DOHH2 (cell line): ENCODE measurements around the gene EHMT2.
"Not testable (repeated sequence)": the region's sequence is repeated elsewhere in the genome, so short reads cannot be mapped to it uniquely, and the experiment has no call there.

Source experiments
- H3F3A ChIP-seq: fragments of 200-600 bp; sonication (generic), shearing (Covaris generic); 2 replicates; pipeline ENCODE4 v1.6.0; 2016; ENCODE audit warnings: antibody characterized with exemption, mild to moderate bottlenecking; ENCODE audit not compliant: control insufficient read depth, insufficient read depth
- H3K27ac ChIP-seq: fragments of 200-600 bp; sonication (generic); 2 replicates; pipeline ENCODE4 v1.5.1; 2014; ENCODE audit warnings: low read depth, mild to moderate bottlenecking, low read length, moderate library complexity
- H3K27me3 ChIP-seq: fragments of 200-600 bp; sonication (generic); 2 replicates; pipeline ENCODE4 v1.6.1; 2014; ENCODE audit warnings: mild to moderate bottlenecking, low read length, mixed read lengths; ENCODE audit not compliant: control insufficient read depth
- H3K36me3 ChIP-seq: fragments of 200-600 bp; sonication (generic); 2 replicates; pipeline ENCODE4 v1.6.1; 2014; ENCODE audit warnings: mild to moderate bottlenecking, low read length, moderate library complexity, mixed read lengths; ENCODE audit not compliant: control insufficient read depth
- H3K4me1 ChIP-seq: fragments of 200-600 bp; sonication (generic); 2 replicates; pipeline ENCODE4 v1.6.1; 2014; ENCODE audit warnings: mild to moderate bottlenecking, low read length, mixed read lengths; ENCODE audit not compliant: control insufficient read depth
- H3K4me2 ChIP-seq: fragments of 200-600 bp; sonication (generic); 2 replicates; pipeline ENCODE4 v1.6.0; 2014; ENCODE audit warnings: mild to moderate bottlenecking, low read length, moderate library complexity
- H3K4me3 ChIP-seq: fragments of 200-600 bp; sonication (generic); 2 replicates; pipeline ENCODE4 v1.5.1; 2014; ENCODE audit warnings: mild to moderate bottlenecking, low read length, mixed read lengths
- H3K79me2 ChIP-seq: fragments of 200-600 bp; sonication (generic); 2 replicates; pipeline ENCODE4 v1.6.1; 2014; ENCODE audit warnings: mild to moderate bottlenecking, low read length, mixed read lengths; ENCODE audit not compliant: control insufficient read depth
- H3K9me2 ChIP-seq: fragments of 200-600 bp; sonication (generic); replicated peaks from 2 replicates; pipeline ENCODE4 v1.6.1; 2014; ENCODE audit warnings: mild to moderate bottlenecking, low read length, mixed read lengths; ENCODE audit not compliant: control insufficient read depth
- H3K9me3 ChIP-seq: fragments of 200-600 bp; sonication (generic); 2 replicates; pipeline ENCODE4 v1.6.1; 2014; ENCODE audit warnings: antibody characterized with exemption, low read length, mixed read lengths; ENCODE audit not compliant: control insufficient read depth, insufficient read depth
- H4K20me1 ChIP-seq: fragments of 200-600 bp; sonication (generic); 2 replicates; pipeline ENCODE4 v1.6.0; 2014; ENCODE audit warnings: low read depth, mild to moderate bottlenecking, antibody characterized with exemption, low read length, moderate library complexity; ENCODE audit not compliant: control insufficient read depth, insufficient read depth
- CTCF ChIP-seq: fragments of 200-600 bp; sonication (generic); IDR thresholded peaks from one replicate; pipeline ENCODE4 v1.5.1; 2014; ENCODE audit warnings: antibody characterized with exemption, mild to moderate bottlenecking, low read depth, low read length; ENCODE audit not compliant: poor library complexity, severe bottlenecking
- EZH2phosphoT487 ChIP-seq: fragments of 200-600 bp; sonication (generic); IDR thresholded peaks from 2 replicates; pipeline ENCODE4 v1.6.1; 2017; ENCODE audit warnings: borderline replicate concordance, mild to moderate bottlenecking, antibody characterized with exemption, low read length, moderate library complexity, mixed read lengths

The EHMT2 gene

GRCh38 chr6:31940256-31940664 lies 42.8 kb upstream of the EHMT2 start:
- H3K4me1 ChIP-seq: no peaks in the 10 kb centered on the region
- H3K79me2 ChIP-seq: no peaks in the 10 kb centered on the region
- no peak for TF ChIP-seq EZH2phosphoT487
- no peak for TF ChIP-seq CTCF
- H3K4me2 ChIP-seq: no peak overlapping the region
- H3K36me3 ChIP-seq: no peaks in the 10 kb centered on the region
- H3K9me2 ChIP-seq: no peaks in the 10 kb centered on the region
- H3K27me3 ChIP-seq: peaks cover 3% of the 10 kb centered on the region; the same call in 1 of the 2 replicates
- no peak overlapping the region for H3K4me3 ChIP-seq
- H3K9me3 ChIP-seq: no peaks in the 10 kb centered on the region
- no peaks in the 10 kb centered on the region for H3F3A ChIP-seq
- H3K27ac ChIP-seq: no peak overlapping the region
- H4K20me1 ChIP-seq: no peaks in the 10 kb centered on the region

GRCh38 chr6:31935823-31936222 lies 38.3 kb upstream of the EHMT2 start:
- Histone ChIP-seq H4K20me1 (no peaks in the 10 kb centered on the region), H3K4me3 (no peak overlapping the region), H3K9me2 (no peaks in the 10 kb centered on the region), H3K9me3 (no peaks in the 10 kb centered on the region), H3F3A (no peaks in the 10 kb centered on the region), H3K27ac (no peak overlapping the region), H3K36me3 (no peaks in the 10 kb centered on the region), H3K4me2 (no peak overlapping the region), H3K27me3 (no peaks in the 10 kb centered on the region), H3K79me2 (no peaks in the 10 kb centered on the region), H3K4me1 (no peaks in the 10 kb centered on the region)
- TF ChIP-seq EZH2phosphoT487: no peak
- no peak for TF ChIP-seq CTCF

GRCh38 chr6:31935021-31935420 lies 37.5 kb upstream of the EHMT2 start:
- Histone ChIP-seq H3K79me2 (no peaks in the 10 kb centered on the region), H3K27ac (no peak overlapping the region), H3K9me2 (no peaks in the 10 kb centered on the region), H3K4me1 (no peaks in the 10 kb centered on the region), H3K4me3 (no peak overlapping the region), H3F3A (no peaks in the 10 kb centered on the region), H3K4me2 (no peak overlapping the region), H3K9me3 (no peaks in the 10 kb centered on the region), H3K36me3 (no peaks in the 10 kb centered on the region), H4K20me1 (no peaks in the 10 kb centered on the region), H3K27me3 (no peaks in the 10 kb centered on the region)
- TF ChIP-seq EZH2phosphoT487 (no peak), CTCF (no peak)

DNA sequence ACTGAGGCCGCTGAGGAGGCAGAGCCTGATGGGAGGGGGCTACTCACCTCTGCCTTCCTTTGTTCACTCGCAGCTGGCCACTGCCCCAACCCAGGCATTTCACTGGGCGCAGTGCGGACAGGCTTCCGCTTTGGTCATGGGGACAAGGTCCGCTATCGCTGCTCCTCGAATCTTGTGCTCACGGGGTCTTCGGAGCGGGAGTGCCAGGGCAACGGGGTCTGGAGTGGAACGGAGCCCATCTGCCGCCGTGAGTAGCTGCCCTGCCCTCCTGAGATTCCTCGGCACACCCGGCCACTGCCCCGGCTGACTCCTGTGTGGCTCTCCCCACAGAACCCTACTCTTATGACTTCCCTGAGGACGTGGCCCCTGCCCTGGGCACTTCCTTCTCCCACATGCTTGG lies 36.0 kb upstream of the EHMT2 start:
- TF ChIP-seq EZH2phosphoT487 (no peak), CTCF (no peak)
- H3K9me2 ChIP-seq: no peaks in the 10 kb centered on the region
- H3K4me1 ChIP-seq: no peaks in the 10 kb centered on the region

DNA sequence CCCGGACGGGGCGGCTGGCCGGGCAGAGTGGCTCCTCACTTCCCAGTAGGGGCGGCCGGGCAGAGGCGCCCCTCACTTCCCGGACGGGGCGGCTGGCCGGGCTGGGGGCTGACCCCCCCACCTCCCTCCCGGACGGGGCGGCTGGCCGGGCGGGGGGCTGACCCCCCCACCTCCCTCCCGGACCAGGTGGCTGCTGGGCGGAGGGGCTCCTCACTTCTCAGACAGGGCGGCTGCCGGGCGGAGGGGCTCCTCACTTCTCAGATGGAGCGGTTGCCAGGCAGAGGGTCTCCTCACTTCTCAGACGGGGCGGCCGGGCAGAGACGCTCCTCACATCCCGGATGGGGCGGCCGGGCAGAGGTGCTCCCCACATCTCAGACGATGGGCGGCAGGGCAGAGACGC lies 34.6 kb upstream of the EHMT2 start:
- not testable (repeated sequence) for H3K27ac ChIP-seq, H3F3A ChIP-seq, H3K9me3 ChIP-seq, H4K20me1 ChIP-seq, H3K4me2 ChIP-seq, H3K4me1 ChIP-seq, H3K79me2 ChIP-seq, H3K36me3 ChIP-seq, H3K9me2 ChIP-seq, H3K27me3 ChIP-seq, H3K4me3 ChIP-seq

More for the DNA sequence above, 36.0 kb upstream of the EHMT2 start:
- Histone ChIP-seq H3K4me2 (no peak overlapping the region), H3K79me2 (no peaks in the 10 kb centered on the region), H4K20me1 (no peaks in the 10 kb centered on the region), H3K4me3 (no peak overlapping the region), H3K9me3 (no peaks in the 10 kb centered on the region), H3K27ac (no peak overlapping the region), H3K36me3 (no peaks in the 10 kb centered on the region), H3K27me3 (no peaks in the 10 kb centered on the region), H3F3A (no peaks in the 10 kb centered on the region)
